Coronary artery (tissue), 2 donors: Measurements from ENCODE around the gene MEGF11.

Experiments
- DNase-seq: peaks from one replicate; pipeline ENCODE4 v3.0.0-alpha.2; 2017; ENCODE audit warnings: low spot score
- H3K27ac ChIP-seq, 2 donors: fragments of 200-600 bp; sonication (generic); one replicate each; pipeline ENCODE4 v1.5.1; 2016 to 2019
- H3K4me3 ChIP-seq: fragments of 200-600 bp; sonication (generic); 2 replicates; pipeline ENCODE4 v1.5.1; 2016; ENCODE audit warnings: mild to moderate bottlenecking, moderate library complexity
- CTCF ChIP-seq: fragments of 200-600 bp; sonication (generic); IDR thresholded peaks from one replicate; pipeline ENCODE4 v1.5.1; 2019; ENCODE audit warnings: antibody characterized with exemption

MEGF11 gene

GRCh38 chr15:66075947-66076346, 177.6 kb downstream of the MEGF11 start:
- no peak for TF ChIP-seq CTCF
- no peak for DNase-seq
- Histone ChIP-seq H3K27ac (no peak overlapping the region), H3K4me3 (no peak overlapping the region)

GRCh38 chr15:66072616-66073361, 180.8 kb downstream of the MEGF11 start:
- no peak for TF ChIP-seq CTCF

GRCh38 chr15:66071921-66072295, 181.6 kb downstream of the MEGF11 start:
- DNase-seq: no peak
- Histone ChIP-seq H3K4me3 (no peak overlapping the region), H3K27ac (no peak overlapping the region)
- no peak for TF ChIP-seq CTCF

More at GRCh38 chr15:66072616-66073361, 180.8 kb downstream of the MEGF11 start:
- H3K27ac ChIP-seq: no peak overlapping the region
- DNase-seq: no peak
- H3K4me3 ChIP-seq: no peak overlapping the region

- no peak for DNase-seq
- Histone ChIP-seq H3K27ac (no peak overlapping the region), H3K4me3 (no peak overlapping the region)
- TF ChIP-seq CTCF: no peak
These were observed 182.2 kb downstream of the MEGF11 start for GRCh38 chr15:66071160-66071920.

DNA sequence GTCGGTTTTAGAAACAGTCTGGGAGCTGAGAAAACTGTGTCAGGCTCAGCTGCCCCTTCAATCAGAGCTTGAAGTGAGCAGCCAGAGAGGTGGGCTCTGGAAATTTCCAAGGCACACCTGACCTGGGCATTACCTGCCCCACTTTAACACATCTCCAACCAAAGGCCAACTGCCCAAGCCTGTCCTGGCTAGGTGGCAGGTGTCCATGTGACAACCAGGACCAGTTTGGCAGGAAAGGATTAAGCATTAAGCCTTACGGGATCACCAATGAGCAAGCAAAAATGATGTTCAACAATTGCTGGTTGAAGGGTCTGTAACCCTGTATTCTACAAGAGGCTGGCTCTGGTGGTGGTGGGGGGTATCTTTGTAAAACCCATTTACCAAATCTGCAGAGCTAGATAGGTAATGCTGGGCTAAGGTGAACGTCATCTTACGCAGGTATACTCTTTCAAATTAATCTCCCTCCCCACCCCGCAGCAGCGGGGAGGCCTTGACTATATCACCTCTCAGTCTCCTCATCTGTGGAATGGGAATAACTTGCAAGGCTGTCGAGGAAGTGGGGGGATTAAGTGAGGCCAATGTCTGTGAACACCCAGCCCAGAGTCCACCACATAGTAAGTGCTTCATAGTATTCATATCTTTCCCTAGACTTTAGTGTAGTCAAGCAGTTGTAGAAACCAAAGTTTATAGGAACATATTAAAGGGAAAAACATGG, 183.2 kb downstream of the MEGF11 start:
- no peak for TF ChIP-seq CTCF
- no peak overlapping the region for H3K4me3 ChIP-seq
- DNase-seq: no peak
- H3K27ac ChIP-seq: no peak overlapping the region

DNA sequence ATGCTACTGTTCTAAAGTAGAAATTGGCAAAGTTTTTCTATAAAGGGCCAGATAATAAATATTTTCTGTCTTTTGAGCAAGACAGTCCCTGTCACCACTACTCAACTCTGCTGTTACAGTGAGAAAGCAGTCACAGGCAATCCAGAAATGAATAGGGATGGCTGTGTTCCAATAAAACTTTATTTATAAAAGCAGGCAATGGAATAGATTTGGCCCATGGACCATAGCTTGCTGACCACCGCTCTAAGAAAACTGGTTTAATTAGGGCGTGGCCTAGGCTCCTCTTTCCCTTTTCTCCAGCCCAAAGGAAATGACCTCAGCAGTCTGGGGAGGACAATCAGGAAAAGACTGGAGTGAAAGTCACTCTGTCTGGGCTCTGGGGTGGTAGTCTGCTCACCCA, 183.8 kb downstream of the MEGF11 start:
- TF ChIP-seq CTCF: no peak
- Histone ChIP-seq H3K4me3 (no peak overlapping the region), H3K27ac (no peak overlapping the region)
- DNase-seq: no peak
